ENCODE results near the gene NR1H4.
"Not testable (repeated sequence)": the region's sequence is repeated elsewhere in the genome, so short reads cannot be mapped to it uniquely, and the experiment has no call there.

NR1H4 gene

GRCh38 chr12:100573292-100574186, 99.9 kb downstream of the NR1H4 start, which contains the start of gene GAS2L3:
GAS2L3 (plus strand) TSS chr12:100573684; CDS start chr12:100594905, 21,221 bp downstream.
- DNase-seq: peak; percentile 98

GRCh38 chr12:100574187-100575074, 100.8 kb downstream of the NR1H4 start:
- peak; percentile 73 for DNase-seq

- DNase-seq: peak; percentile 96
Measured at GRCh38 chr12:100576331-100577036, 102.8 kb downstream of the NR1H4 start.

- no peak for DNase-seq
Measured at GRCh38 chr12:100578923-100579322, 105.3 kb downstream of the NR1H4 start.

- no peak for DNase-seq
Measured at GRCh38 chr12:100579844-100580243, 106.2 kb downstream of the NR1H4 start.

- DNase-seq: no peak
Measured at GRCh38 chr12:100584256-100584655, 110.6 kb downstream of the NR1H4 start.

GRCh38 chr12:100591979-100592378, 118.3 kb downstream of the NR1H4 start:
- DNase-seq: no peak

- no peak for DNase-seq
Measured at GRCh38 chr12:100593490-100593889, 119.8 kb downstream of the NR1H4 start.

- DNase-seq: no peak
Measured at GRCh38 chr12:100601626-100602025, 128.0 kb downstream of the NR1H4 start.

- DNase-seq: not testable (repeated sequence)
Measured at GRCh38 chr12:100602997-100603396, 129.3 kb downstream of the NR1H4 start.

GRCh38 chr12:100608776-100609175, 135.1 kb downstream of the NR1H4 start:
- no peak for DNase-seq

GRCh38 chr12:100610666-100611430, 137.2 kb downstream of the NR1H4 start:
- no peak for DNase-seq

GRCh38 chr12:100612606-100613005, 138.9 kb downstream of the NR1H4 start:
- no peak for DNase-seq
